PC-3 (cell line): ENCODE results near the gene LBHD1.

Source experiments
- CTCF ChIP-seq: fragments of 300-600 bp; sonication (generic); conservative IDR thresholded peaks from 2 replicates; pipeline ENCODE4 v1.5.1; 2017; ENCODE audit warnings: antibody characterized with exemption, low read depth, mild to moderate bottlenecking, low read length
- EZH2 ChIP-seq: fragments of 300-600 bp; sonication (generic); IDR thresholded peaks from one replicate; pipeline ENCODE4 v1.6.1; 2017; ENCODE audit warnings: antibody characterized with exemption, mild to moderate bottlenecking, low read length; ENCODE audit not compliant: unreplicated experiment
- EZH2phosphoT487 ChIP-seq: fragments of 300-600 bp; sonication (generic); IDR thresholded peaks from 2 replicates; pipeline ENCODE4 v1.6.1; 2018; ENCODE audit warnings: mild to moderate bottlenecking, antibody characterized with exemption, low read length, borderline replicate concordance

DNA sequence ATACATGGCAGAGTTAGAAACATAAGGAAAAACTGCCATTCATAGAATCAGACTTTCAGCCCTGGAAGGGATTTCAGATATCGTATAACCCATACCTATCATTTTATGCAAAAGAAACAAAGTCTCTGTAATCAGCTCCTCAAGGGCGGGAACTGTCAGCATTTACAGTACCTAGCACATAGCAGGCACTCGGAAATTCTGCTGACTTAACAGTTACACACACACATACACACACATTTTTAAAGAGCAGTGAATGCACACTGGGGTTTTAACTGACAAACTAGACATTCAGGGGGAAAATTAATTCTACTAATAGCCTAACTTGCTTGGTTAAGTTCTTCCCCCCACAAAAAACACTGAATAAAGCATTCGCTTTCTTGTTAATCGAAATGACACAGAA lies 44.1 kb upstream of the LBHD1 start:
- no peak for TF ChIP-seq CTCF
- TF ChIP-seq EZH2: no peak
- TF ChIP-seq EZH2phosphoT487: no peak
